K562 (cell line): ENCODE results near the gene RNF40. TPM values are rescaled to one million over a fixed set of nuclear protein-coding genes. Genes with fewer than 3 reads are reported as not detected.
A peak's percentile ranks its signal among the peaks of the same experiment; 100 is the strongest.

Source experiments
- ARNT ChIP-seq, 2 experiments: fragments of 450-650 bp; IDR thresholded peaks; 2 replicates each; pipeline ENCODE4 v1.6.1; 2016; ENCODE audit warnings: mild to moderate bottlenecking in 1 of 2
- E2F8 ChIP-seq: fragments of 450-650 bp; IDR thresholded peaks from 2 replicates; pipeline ENCODE4 v1.7.1; 2018; ENCODE audit warnings: mild to moderate bottlenecking, low read depth; ENCODE audit not compliant: partially characterized antibody
- KDM1A ChIP-seq, 2 experiments: fragments of 450-650 bp; IDR thresholded peaks; 2 replicates each; pipeline ENCODE4 v1.6.1; 2016; ENCODE audit warnings: mild to moderate bottlenecking in 2 of 2
- MAFF ChIP-seq: IDR thresholded peaks from 2 replicates; pipeline ENCODE4 v1.6.1; 2012; ENCODE audit warnings: low read length, improper control_type of control experiment
- NCOA2 ChIP-seq, 2 experiments: fragments of 450-650 bp; IDR thresholded peaks; 2 replicates each; pipeline ENCODE4 v1.6.1; 2018; ENCODE audit warnings: mild to moderate bottlenecking in 2 of 2, moderate library complexity in 1 of 2; ENCODE audit not compliant: partially characterized antibody in 2 of 2
- PYGO2 ChIP-seq: fragments of 450-650 bp; IDR thresholded peaks from 2 replicates; pipeline ENCODE4 v1.6.1; 2016; ENCODE audit warnings: mild to moderate bottlenecking, missing genetic modification characterization, moderate library complexity, missing compliant biosample characterization
- RBM22 ChIP-seq: fragments of 200-400 bp; formaldehyde crosslinking; IDR thresholded peaks from 2 replicates; pipeline ENCODE4 v1.6.1; 2018; ENCODE audit warnings: low read length, low read depth; ENCODE audit not compliant: poor library complexity, severe bottlenecking
- RFX1 ChIP-seq: fragments of 450-650 bp; IDR thresholded peaks from 2 replicates; pipeline ENCODE4 v1.6.1; 2016; ENCODE audit warnings: mild to moderate bottlenecking, moderate library complexity
- SAFB2 ChIP-seq: fragments of 200-400 bp; formaldehyde crosslinking; IDR thresholded peaks from 2 replicates; pipeline ENCODE4 v1.6.1; 2018; ENCODE audit warnings: borderline replicate concordance, low read length, low read depth, moderate library complexity; ENCODE audit not compliant: severe bottlenecking
- SMAD1 ChIP-seq: fragments of 150-350 bp; IDR thresholded peaks from 2 replicates; pipeline ENCODE4 v1.6.1; 2014; ENCODE audit warnings: low read length, low read depth; ENCODE audit not compliant: partially characterized antibody
- ZFP30 ChIP-seq: fragments of 250-450 bp; sonication (Bioruptor Pico); IDR thresholded peaks from 2 replicates; pipeline ENCODE4 v1.8.0; 2022; ENCODE audit warnings: moderate library complexity, mild to moderate bottlenecking, inconsistent platforms, borderline replicate concordance
- polyA plus RNA-seq, 8 experiments: library from polyadenylated mRNA; depleted of rRNA in 4 of 8; stranded (reverse) in 5 of 8; unstranded in 3 of 8; fragments of >200 nt; fragmentation: Nextera tagmentation in 2 of 8; fragmentation: Illumina TruSeq in 1 of 8; extraction: Ambion mirVana in 2 of 8; extraction: Trizol in 1 of 8; gene quantifications; 2 replicates each; pipeline versions ENCODE4 v1.2.1 to v1.2.3, GENCODE V29; 2011 to 2014; ENCODE audit warnings: inconsistent platforms in 1 of 8, missing spikeins in 1 of 8
- total RNA-seq, 7 experiments: library from RNA; depleted of rRNA in 6 of 7; stranded (reverse); fragments of >200 nt in 6 of 7; fragmentation: Illumina TruSeq in 2 of 7; extraction: Trizol in 2 of 7; gene quantifications; 2 replicates each; pipeline versions ENCODE4 v1.2.1 to v1.2.3, GENCODE V29; 2011 to 2021; ENCODE audit warnings: low replicate concordance in 1 of 7
- TF ChIP-seq, protein P1 (sequence below): fragments of 450-650 bp; IDR thresholded peaks from 2 replicates; pipeline ENCODE4 v1.6.1; 2016; ENCODE audit warnings: low read depth

RNF40 gene
- total and polyA plus RNA-seq, 9 of the 15 experiments (the other 6 are each of a cell fraction or from before 2014, with no cell fraction given) = 6.2 to 129 (median 81.5) TPM

DNA sequence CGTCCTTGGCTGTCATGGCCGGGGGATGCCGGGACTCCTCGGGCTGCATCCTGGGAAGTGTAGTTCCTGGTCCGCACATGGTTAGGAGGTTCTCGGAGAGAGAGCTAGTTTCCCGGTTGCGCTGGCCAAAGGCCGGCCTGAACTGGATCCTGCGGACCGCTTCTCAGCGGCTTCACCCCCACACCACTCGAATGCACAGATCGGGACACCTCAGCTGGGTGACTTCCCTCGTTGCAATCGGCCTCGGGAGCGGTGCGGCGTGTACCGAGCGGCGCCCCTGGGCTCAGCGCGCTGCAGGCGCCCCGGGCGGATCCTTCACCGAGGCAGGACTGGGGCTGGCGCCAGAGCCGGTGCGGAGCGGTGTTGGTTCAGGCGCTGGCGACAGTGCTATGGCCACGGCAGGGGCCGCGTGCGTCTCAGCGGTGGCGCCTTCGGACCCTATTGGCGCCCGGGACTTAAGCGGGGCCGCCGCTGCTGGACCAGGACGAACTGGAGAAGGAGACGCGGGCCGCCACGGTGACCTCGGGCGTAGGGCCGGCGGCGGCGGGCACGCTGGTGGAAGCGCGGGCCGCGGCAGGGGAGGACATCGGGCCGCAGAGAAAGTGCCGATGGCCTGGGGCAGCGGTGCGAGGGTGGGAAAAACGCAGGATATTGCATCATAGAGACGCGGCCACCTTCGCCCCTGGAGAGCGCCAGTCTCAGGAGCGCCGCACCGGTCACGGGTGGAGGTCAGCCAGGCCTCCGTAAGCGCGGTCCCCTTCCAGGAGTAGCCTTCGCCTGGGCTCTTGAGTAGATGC lies 13.5 kb downstream of the RNF40 start (continued):
- peak; percentile 60 for TF ChIP-seq E2F8
- TF ChIP-seq PYGO2 (tag) = no peak
- no peak for TF ChIP-seq ZFP30 (CRISPR knock-in tag)
- no peak for TF ChIP-seq SAFB2
- TF ChIP-seq MAFF = no peak
- TF ChIP-seq ARNT (IDR thresholded peaks at IDR 0.05) = 0 out of 4 replicates have a peak, but pooled peaks of 1 of the 2 experiments have one; percentile 30
- peak; percentile 95 for TF ChIP-seq RBM22
- TF ChIP-seq, protein P1, sequence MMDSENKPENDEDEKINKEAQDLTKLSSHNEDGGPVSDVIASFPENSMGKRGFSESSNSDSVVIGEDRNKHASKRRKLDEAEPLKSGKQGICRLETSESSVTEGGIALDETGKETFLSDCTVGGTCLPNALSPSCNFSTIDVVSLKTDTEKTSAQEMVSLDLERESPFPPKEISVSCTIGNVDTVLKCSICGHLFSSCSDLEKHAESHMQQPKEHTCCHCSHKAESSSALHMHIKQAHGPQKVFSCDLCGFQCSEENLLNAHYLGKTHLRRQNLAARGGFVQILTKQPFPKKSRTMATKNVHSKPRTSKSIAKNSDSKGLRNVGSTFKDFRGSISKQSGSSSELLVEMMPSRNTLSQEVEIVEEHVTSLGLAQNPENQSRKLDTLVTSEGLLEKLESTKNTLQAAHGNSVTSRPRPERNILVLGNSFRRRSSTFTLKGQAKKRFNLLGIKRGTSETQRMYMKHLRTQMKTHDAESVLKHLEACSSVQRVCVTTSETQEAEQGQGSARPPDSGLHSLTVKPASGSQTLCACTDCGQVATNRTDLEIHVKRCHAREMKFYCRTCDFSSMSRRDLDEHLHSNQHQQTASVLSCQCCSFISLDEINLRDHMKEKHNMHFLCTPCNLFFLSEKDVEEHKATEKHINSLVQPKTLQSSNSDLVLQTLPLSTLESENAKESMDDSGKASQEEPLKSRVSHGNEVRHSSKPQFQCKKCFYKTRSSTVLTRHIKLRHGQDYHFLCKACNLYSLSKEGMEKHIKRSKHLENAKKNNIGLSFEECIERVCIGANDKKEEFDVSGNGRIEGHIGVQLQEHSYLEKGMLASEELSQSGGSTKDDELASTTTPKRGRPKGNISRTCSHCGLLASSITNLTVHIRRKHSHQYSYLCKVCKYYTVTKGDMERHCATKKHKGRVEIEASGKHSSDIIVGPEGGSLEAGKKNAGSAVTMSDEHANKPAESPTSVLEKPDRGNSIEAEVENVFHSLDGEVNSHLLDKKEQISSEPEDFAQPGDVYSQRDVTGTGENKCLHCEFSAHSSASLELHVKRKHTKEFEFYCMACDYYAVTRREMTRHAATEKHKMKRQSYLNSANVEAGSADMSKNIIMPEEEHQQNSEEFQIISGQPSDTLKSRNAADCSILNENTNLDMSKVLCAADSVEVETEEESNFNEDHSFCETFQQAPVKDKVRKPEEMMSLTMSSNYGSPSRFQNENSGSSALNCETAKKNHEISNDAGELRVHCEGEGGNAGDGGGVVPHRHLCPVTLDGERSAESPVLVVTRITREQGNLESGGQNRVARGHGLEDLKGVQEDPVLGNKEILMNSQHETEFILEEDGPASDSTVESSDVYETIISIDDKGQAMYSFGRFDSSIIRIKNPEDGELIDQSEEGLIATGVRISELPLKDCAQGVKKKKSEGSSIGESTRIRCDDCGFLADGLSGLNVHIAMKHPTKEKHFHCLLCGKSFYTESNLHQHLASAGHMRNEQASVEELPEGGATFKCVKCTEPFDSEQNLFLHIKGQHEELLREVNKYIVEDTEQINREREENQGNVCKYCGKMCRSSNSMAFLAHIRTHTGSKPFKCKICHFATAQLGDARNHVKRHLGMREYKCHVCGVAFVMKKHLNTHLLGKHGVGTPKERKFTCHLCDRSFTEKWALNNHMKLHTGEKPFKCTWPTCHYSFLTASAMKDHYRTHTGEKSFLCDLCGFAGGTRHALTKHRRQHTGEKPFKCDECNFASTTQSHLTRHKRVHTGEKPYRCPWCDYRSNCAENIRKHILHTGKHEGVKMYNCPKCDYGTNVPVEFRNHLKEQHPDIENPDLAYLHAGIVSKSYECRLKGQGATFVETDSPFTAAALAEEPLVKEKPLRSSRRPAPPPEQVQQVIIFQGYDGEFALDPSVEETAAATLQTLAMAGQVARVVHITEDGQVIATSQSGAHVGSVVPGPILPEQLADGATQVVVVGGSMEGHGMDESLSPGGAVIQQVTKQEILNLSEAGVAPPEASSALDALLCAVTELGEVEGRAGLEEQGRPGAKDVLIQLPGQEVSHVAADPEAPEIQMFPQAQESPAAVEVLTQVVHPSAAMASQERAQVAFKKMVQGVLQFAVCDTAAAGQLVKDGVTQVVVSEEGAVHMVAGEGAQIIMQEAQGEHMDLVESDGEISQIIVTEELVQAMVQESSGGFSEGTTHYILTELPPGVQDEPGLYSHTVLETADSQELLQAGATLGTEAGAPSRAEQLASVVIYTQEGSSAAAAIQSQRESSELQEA = peak; percentile 67
- no peak for TF ChIP-seq SMAD1
- no peak for TF ChIP-seq KDM1A (IDR thresholded peaks at IDR 0.05)
- TF ChIP-seq RFX1 = no peak
- TF ChIP-seq NCOA2 (IDR thresholded peaks at IDR 0.05; ENCODE audit: partially characterized antibody in 2 of 2) = no peak
